Vagina (tissue), 2 donors: ENCODE results near the gene ME2.

ENCODE experiments used
- CTCF ChIP-seq, 3 experiments: fragments of 450-650 bp in 2 of 3; fragments of 200-600 bp in 1 of 3; sonication (generic) in 1 of 3; IDR thresholded peaks; one replicate each; pipeline ENCODE4 v1.5.1; 2017 to 2019; ENCODE audit warnings: antibody characterized with exemption in 3 of 3, mild to moderate bottlenecking in 2 of 3, moderate library complexity in 2 of 3
- POLR2A ChIP-seq, 2 donors: fragments of 450-650 bp; IDR thresholded peaks; one replicate each; pipeline ENCODE4 v1.6.1; 2017; ENCODE audit warnings: antibody characterized with exemption in 2 of 2, mild to moderate bottlenecking in 2 of 2, moderate library complexity in 2 of 2
- POLR2AphosphoS5 ChIP-seq, 2 donors: sonication (generic); formaldehyde crosslinking; IDR thresholded peaks; one replicate each; pipeline ENCODE4 v1.9.0; 2017; ENCODE audit warnings: antibody characterized with exemption in 2 of 2, mild to moderate bottlenecking in 2 of 2, low read depth in 1 of 2; ENCODE audit not compliant: insufficient read depth in 1 of 2

- TF ChIP-seq CTCF (IDR thresholded peaks at IDR 0.05) (no peak), POLR2A (IDR thresholded peaks at IDR 0.05) (no peak), POLR2AphosphoS5 (IDR thresholded peaks at IDR 0.05; ENCODE audit: insufficient read depth in 1 of 2, low read depth in 1 of 2) (no peak)
These were observed 76.3 kb downstream of the ME2 start for GRCh38 chr18:50955253-50955652.
